ENCODE measurements around the gene CALCOCO1.

DNA sequence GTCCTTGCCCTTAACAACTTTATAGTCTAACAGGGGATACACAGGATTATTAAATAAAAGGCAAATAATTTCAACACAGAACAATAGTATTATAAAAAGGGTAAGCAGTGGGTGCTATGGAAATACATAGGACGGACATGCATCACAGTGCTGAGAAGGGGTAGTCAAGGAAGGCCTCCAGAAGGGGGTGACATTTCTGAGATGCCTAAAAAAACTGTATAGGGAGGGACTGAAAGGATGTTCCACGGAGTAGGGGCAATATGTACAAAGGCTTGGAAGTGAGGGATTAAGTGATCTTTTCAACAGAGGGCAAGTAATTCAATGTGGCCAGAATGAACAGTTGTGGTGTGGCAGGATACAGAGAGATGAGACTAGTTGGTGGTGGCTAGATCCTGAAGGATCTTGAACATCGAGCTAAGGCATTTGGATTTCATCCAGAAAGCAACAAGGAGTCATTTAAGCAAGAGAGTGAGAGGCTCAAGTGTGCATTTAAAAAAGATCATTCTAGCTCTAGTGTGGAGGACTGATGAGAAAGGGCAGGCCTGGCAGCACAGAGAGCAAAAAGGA is 42.5 kb downstream of the CALCOCO1 start:
- no peak for TF ChIP-seq EP300 (IDR thresholded peaks at IDR 0.05)
- TF ChIP-seq, protein P1, sequence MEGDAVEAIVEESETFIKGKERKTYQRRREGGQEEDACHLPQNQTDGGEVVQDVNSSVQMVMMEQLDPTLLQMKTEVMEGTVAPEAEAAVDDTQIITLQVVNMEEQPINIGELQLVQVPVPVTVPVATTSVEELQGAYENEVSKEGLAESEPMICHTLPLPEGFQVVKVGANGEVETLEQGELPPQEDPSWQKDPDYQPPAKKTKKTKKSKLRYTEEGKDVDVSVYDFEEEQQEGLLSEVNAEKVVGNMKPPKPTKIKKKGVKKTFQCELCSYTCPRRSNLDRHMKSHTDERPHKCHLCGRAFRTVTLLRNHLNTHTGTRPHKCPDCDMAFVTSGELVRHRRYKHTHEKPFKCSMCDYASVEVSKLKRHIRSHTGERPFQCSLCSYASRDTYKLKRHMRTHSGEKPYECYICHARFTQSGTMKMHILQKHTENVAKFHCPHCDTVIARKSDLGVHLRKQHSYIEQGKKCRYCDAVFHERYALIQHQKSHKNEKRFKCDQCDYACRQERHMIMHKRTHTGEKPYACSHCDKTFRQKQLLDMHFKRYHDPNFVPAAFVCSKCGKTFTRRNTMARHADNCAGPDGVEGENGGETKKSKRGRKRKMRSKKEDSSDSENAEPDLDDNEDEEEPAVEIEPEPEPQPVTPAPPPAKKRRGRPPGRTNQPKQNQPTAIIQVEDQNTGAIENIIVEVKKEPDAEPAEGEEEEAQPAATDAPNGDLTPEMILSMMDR (IDR thresholded peaks at IDR 0.05), result no peak
